ENCODE results near the gene MSRB1.
A peak's percentile ranks its signal among the peaks of the same experiment; 100 is the strongest.

Gene MSRB1

DNA sequence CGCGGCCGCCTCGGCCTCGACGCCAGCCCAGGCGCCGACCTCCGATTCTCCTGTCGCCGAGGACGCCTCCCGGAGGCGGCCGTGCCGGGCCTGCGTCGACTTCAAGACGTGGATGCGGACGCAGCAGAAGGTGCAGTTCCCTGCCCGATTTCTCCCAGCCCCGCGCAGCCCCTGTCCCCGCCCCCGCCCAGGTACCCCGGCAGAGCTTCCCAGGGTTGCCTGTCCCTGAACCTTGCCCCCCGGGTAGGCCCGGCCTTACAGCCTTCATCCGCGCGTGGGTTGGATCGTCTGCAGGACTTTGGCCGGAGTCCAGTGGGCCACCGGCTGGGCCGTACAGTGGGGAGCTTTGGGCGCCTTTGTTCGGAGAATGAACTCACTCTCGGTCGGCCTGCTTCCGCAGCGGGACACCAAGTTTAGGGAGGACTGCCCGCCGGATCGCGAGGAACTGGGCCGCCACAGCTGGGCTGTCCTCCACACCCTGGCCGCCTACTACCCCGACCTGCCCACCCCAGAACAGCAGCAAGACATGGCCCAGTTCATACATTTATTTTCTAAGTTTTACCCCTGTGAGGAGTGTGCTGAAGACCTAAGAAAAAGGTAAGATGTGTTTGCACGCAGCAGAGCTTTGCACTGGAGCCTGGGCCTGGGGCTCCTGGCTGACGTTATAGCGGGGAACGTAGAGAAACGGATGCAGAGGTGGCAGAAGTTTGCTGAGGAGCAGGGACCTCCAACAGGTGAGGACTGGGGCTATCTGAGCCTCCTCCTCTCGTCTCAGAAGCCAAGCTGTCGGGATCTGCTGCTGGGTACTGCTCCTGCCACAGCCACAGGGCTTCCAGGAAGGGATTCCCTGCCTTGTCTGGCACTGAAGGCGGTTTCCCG lies 41.6 kb upstream of the MSRB1 start:
- Histone ChIP-seq H3K79me2 (ENCODE audit: insufficient read depth, low read length) (peaks cover 21% of the 10 kb centered on the region), H4K20me1 (ENCODE audit: insufficient read depth, low read length, poor library complexity, severe bottlenecking) (no peaks in the 10 kb centered on the region), H3K9me3 (ENCODE audit: insufficient read depth, low read depth, low read length) (no peaks in the 10 kb centered on the region), H3F3A (ENCODE audit: low read depth) (no peaks in the 10 kb centered on the region), H3K9me2 (replicated peaks; ENCODE audit: low read depth, low read length) (no peaks in the 10 kb centered on the region), H3K4me2 (ENCODE audit: low read depth, low read length, poor library complexity, severe bottlenecking) (peak overlapping the region; percentile 89), H2AFZ (ENCODE audit: low read length) (peak overlapping the region; percentile 60; the same call in 1 of the 2 replicates), H3K36me3 (ENCODE audit: insufficient read depth, low read length) (no peaks in the 10 kb centered on the region; the same call in 1 of the 2 replicates), H3K4me3 (ENCODE audit: low read length, poor library complexity, severe bottlenecking) (peak overlapping the region; percentile 87), H3K9ac (ENCODE audit: low read depth, low read length, poor library complexity, severe bottlenecking) (peak overlapping the region; percentile 88), H3K4me1 (ENCODE audit: insufficient read depth, low read length, poor library complexity, severe bottlenecking) (no peaks in the 10 kb centered on the region), H3K27me3 (ENCODE audit: insufficient read depth, low read length, poor library complexity, severe bottlenecking) (no peaks in the 10 kb centered on the region)
- TF ChIP-seq EZH2phosphoT487 (IDR thresholded peaks at IDR 0.05; ENCODE audit: borderline replicate concordance), result no peak
- TF ChIP-seq CTCF (conservative IDR thresholded peaks at IDR 0.05; ENCODE audit: low read length), result no peak

- Histone ChIP-seq H3K36me3 (ENCODE audit: insufficient read depth, low read length) (no peaks in the 10 kb centered on the region; the same call in 1 of the 2 replicates), H2AFZ (ENCODE audit: low read length) (peak within 1 kb of the TSS; percentile 78; the same call in 1 of the 2 replicates), H3K4me2 (ENCODE audit: low read depth, low read length, poor library complexity, severe bottlenecking) (peak within 1 kb of the TSS; percentile 89), H3K4me1 (ENCODE audit: insufficient read depth, low read length, poor library complexity, severe bottlenecking) (no peaks in the 10 kb centered on the region), H3K79me2 (ENCODE audit: insufficient read depth, low read length) (peaks cover 21% of the 10 kb centered on the region), H4K20me1 (ENCODE audit: insufficient read depth, low read length, poor library complexity, severe bottlenecking) (no peaks in the 10 kb centered on the region), H3K27me3 (ENCODE audit: insufficient read depth, low read length, poor library complexity, severe bottlenecking) (no peaks in the 10 kb centered on the region), H3K9me3 (ENCODE audit: insufficient read depth, low read depth, low read length) (no peaks in the 10 kb centered on the region), H3F3A (ENCODE audit: low read depth) (no peaks in the 10 kb centered on the region), H3K4me3 (ENCODE audit: low read length, poor library complexity, severe bottlenecking) (peak within 1 kb of the TSS; percentile 87), H3K9me2 (replicated peaks; ENCODE audit: low read depth, low read length) (no peaks in the 10 kb centered on the region), H3K9ac (ENCODE audit: low read depth, low read length, poor library complexity, severe bottlenecking) (peak within 1 kb of the TSS; percentile 88)
- TF ChIP-seq CTCF (conservative IDR thresholded peaks at IDR 0.05; ENCODE audit: low read length) (no peak; the same call in 1 of the 2 replicates), EZH2phosphoT487 (IDR thresholded peaks at IDR 0.05; ENCODE audit: borderline replicate concordance) (no peak)
These were observed 40.7 kb upstream of the MSRB1 start, which contains the start of gene GFER for GRCh38 chr16:1983544-1984346. GFER (plus strand) TSS chr16:1984193; CDS start chr16:1984219, 26 bp downstream.

GRCh38 chr16:1982991-1983543 lies 40.1 kb upstream of the MSRB1 start:
- Histone ChIP-seq H3K79me2 (ENCODE audit: insufficient read depth, low read length) (peaks cover 21% of the 10 kb centered on the region), H4K20me1 (ENCODE audit: insufficient read depth, low read length, poor library complexity, severe bottlenecking) (no peaks in the 10 kb centered on the region), H3K9me3 (ENCODE audit: insufficient read depth, low read depth, low read length) (no peaks in the 10 kb centered on the region), H3K9me2 (replicated peaks; ENCODE audit: low read depth, low read length) (no peaks in the 10 kb centered on the region), H3K9ac (ENCODE audit: low read depth, low read length, poor library complexity, severe bottlenecking) (no peak overlapping the region), H3K36me3 (ENCODE audit: insufficient read depth, low read length) (no peaks in the 10 kb centered on the region; the same call in 1 of the 2 replicates), H2AFZ (ENCODE audit: low read length) (peak overlapping the region; percentile 78; the same call in 1 of the 2 replicates), H3K4me1 (ENCODE audit: insufficient read depth, low read length, poor library complexity, severe bottlenecking) (no peaks in the 10 kb centered on the region), H3F3A (ENCODE audit: low read depth) (no peaks in the 10 kb centered on the region), H3K27me3 (ENCODE audit: insufficient read depth, low read length, poor library complexity, severe bottlenecking) (no peaks in the 10 kb centered on the region), H3K4me3 (ENCODE audit: low read length, poor library complexity, severe bottlenecking) (peak overlapping the region; percentile 87), H3K4me2 (ENCODE audit: low read depth, low read length, poor library complexity, severe bottlenecking) (peak overlapping the region; percentile 61)
- TF ChIP-seq EZH2phosphoT487 (IDR thresholded peaks at IDR 0.05; ENCODE audit: borderline replicate concordance) (no peak), CTCF (conservative IDR thresholded peaks at IDR 0.05; ENCODE audit: low read length) (no peak)
